HG02938 (cell line): ENCODE measurements around the gene ZC3H10.
"Not testable (repeated sequence)": the region's sequence is repeated elsewhere in the genome, so short reads cannot be mapped to it uniquely, and the experiment has no call there.

Experiments
- ATAC-seq: cut with Tn5 transposase; IDR thresholded peaks from one replicate; pipeline ENCODE4 v1.9.1; 2021; ENCODE audit warnings: mild to moderate bottlenecking, moderate library complexity; ENCODE audit not compliant: unreplicated experiment

Gene ZC3H10

GRCh38 chr12:56101045-56101444 lies 17.0 kb upstream of the ZC3H10 start:
- no peak for ATAC-seq

GRCh38 chr12:56102683-56103065 lies 15.4 kb upstream of the ZC3H10 start:
- no peak for ATAC-seq

- no peak for ATAC-seq
Measured at GRCh38 chr12:56103066-56103711, 14.9 kb upstream of the ZC3H10 start.

GRCh38 chr12:56103823-56104108 lies 14.3 kb upstream of the ZC3H10 start:
- no peak for ATAC-seq

GRCh38 chr12:56104109-56104814 lies 13.8 kb upstream of the ZC3H10 start, which contains the start of gene PA2G4:
Gene PA2G4 (plus strand): TSS chr12:56104559. CDS start chr12:56104738, 179 bp downstream.
- peak; percentile 92 for ATAC-seq

- peak; percentile 11 for ATAC-seq
Measured at GRCh38 chr12:56104815-56105608, 13.1 kb upstream of the ZC3H10 start.

GRCh38 chr12:56105609-56105902 lies 12.5 kb upstream of the ZC3H10 start:
- ATAC-seq, result no peak

GRCh38 chr12:56107242-56107641 lies 10.8 kb upstream of the ZC3H10 start:
- no peak for ATAC-seq

GRCh38 chr12:56110571-56110970 lies 7.5 kb upstream of the ZC3H10 start:
- ATAC-seq, result no peak

- ATAC-seq, result no peak
Measured at GRCh38 chr12:56114084-56114483, 4.0 kb upstream of the ZC3H10 start.

GRCh38 chr12:56115329-56115728 lies 2.7 kb upstream of the ZC3H10 start:
- no peak for ATAC-seq

- ATAC-seq, result peak; percentile 37
Measured at GRCh38 chr12:56116267-56117081, 1.6 kb upstream of the ZC3H10 start, which contains the start of gene RPL41. Gene RPL41 (plus strand): TSS chr12:56116633.

GRCh38 chr12:56117082-56117706 lies 872 bp upstream of the ZC3H10 start:
- not testable (repeated sequence) for ATAC-seq

GRCh38 chr12:56118688-56119357 lies 757 bp downstream of the ZC3H10 start:
- no peak for ATAC-seq

- no peak for ATAC-seq
Measured at GRCh38 chr12:56119361-56119796, 1.3 kb downstream of the ZC3H10 start.

- no peak for ATAC-seq
Measured at GRCh38 chr12:56120158-56120846, 2.2 kb downstream of the ZC3H10 start.

GRCh38 chr12:56121204-56121870 lies 3.3 kb downstream of the ZC3H10 start:
- no peak for ATAC-seq

GRCh38 chr12:56122637-56123036 lies 4.6 kb downstream of the ZC3H10 start:
- no peak for ATAC-seq

GRCh38 chr12:56124133-56124532 lies 6.1 kb downstream of the ZC3H10 start:
- ATAC-seq, result no peak
